Chondrocyte (in vitro differentiated cells): ENCODE measurements around the gene PHACTR1. TPM values are rescaled to one million over a fixed set of nuclear protein-coding genes. Genes with fewer than 3 reads are reported as not detected.

Source experiments
- DNase-seq: peaks from one replicate; pipeline ENCODE4 v3.0.0; 2021; ENCODE audit warnings: mixed read lengths, low spot score
- H3K27ac Mint-ChIP-seq: one replicate; pipeline ENCODE4 v1.8.0; 2021; ENCODE audit warnings: mild to moderate bottlenecking, moderate library complexity, mixed read lengths; ENCODE audit not compliant: unreplicated experiment
- H3K27me3 Mint-ChIP-seq: 2 replicates; pipeline ENCODE4 v1.8.0; 2021; ENCODE audit warnings: low read depth, mixed read lengths
- H3K36me3 Mint-ChIP-seq: 2 replicates; pipeline ENCODE4 v1.8.0; 2021; ENCODE audit warnings: low read depth, mixed read lengths
- H3K4me1 Mint-ChIP-seq: 2 replicates; pipeline ENCODE4 v1.8.0; 2021; ENCODE audit warnings: low read depth, mild to moderate bottlenecking, mixed read lengths
- H3K4me3 Mint-ChIP-seq: one replicate; pipeline ENCODE4 v1.8.0; 2021; ENCODE audit warnings: mild to moderate bottlenecking, moderate library complexity, mixed read lengths; ENCODE audit not compliant: unreplicated experiment
- H3K9me3 Mint-ChIP-seq: 2 replicates; pipeline ENCODE4 v1.8.0; 2021; ENCODE audit warnings: low read depth, mixed read lengths
- total RNA-seq: library from RNA; stranded (reverse); gene quantifications from 3 replicates; pipeline ENCODE4 v1.2.1, GENCODE V29; 2021
- TF ChIP-seq, protein P1 (sequence below): fragments of 200-600 bp; sonication (generic); IDR thresholded peaks from 2 replicates; pipeline ENCODE4 v1.5.0; 2021; ENCODE audit warnings: antibody characterized with exemption, mild to moderate bottlenecking, moderate library complexity

Gene PHACTR1
- total RNA-seq, 1 donor from 2014 or later: 2.1 TPM

- TF ChIP-seq, protein P1, sequence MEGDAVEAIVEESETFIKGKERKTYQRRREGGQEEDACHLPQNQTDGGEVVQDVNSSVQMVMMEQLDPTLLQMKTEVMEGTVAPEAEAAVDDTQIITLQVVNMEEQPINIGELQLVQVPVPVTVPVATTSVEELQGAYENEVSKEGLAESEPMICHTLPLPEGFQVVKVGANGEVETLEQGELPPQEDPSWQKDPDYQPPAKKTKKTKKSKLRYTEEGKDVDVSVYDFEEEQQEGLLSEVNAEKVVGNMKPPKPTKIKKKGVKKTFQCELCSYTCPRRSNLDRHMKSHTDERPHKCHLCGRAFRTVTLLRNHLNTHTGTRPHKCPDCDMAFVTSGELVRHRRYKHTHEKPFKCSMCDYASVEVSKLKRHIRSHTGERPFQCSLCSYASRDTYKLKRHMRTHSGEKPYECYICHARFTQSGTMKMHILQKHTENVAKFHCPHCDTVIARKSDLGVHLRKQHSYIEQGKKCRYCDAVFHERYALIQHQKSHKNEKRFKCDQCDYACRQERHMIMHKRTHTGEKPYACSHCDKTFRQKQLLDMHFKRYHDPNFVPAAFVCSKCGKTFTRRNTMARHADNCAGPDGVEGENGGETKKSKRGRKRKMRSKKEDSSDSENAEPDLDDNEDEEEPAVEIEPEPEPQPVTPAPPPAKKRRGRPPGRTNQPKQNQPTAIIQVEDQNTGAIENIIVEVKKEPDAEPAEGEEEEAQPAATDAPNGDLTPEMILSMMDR: no peak
- Mint-ChIP-seq H3K36me3 (peaks cover 2% of the 10 kb centered on the region), H3K4me3 (no peak overlapping the region), H3K4me1 (no peaks in the 10 kb centered on the region), H3K27ac (no peak overlapping the region), H3K9me3 (peaks cover 7% of the 10 kb centered on the region), H3K27me3 (no peaks in the 10 kb centered on the region)
- DNase-seq: no peak
Measured at GRCh38 chr6:13256266-13257001, 539.9 kb downstream of the PHACTR1 start.

- Mint-ChIP-seq H3K9me3 (peaks cover 7% of the 10 kb centered on the region), H3K36me3 (peaks cover 2% of the 10 kb centered on the region), H3K4me3 (no peak overlapping the region), H3K4me1 (no peaks in the 10 kb centered on the region), H3K27me3 (peaks cover 8% of the 10 kb centered on the region), H3K27ac (no peak overlapping the region)
- no peak for DNase-seq
- TF ChIP-seq, protein P1: no peak
Measured at GRCh38 chr6:13259393-13259792, 542.8 kb downstream of the PHACTR1 start.

DNA sequence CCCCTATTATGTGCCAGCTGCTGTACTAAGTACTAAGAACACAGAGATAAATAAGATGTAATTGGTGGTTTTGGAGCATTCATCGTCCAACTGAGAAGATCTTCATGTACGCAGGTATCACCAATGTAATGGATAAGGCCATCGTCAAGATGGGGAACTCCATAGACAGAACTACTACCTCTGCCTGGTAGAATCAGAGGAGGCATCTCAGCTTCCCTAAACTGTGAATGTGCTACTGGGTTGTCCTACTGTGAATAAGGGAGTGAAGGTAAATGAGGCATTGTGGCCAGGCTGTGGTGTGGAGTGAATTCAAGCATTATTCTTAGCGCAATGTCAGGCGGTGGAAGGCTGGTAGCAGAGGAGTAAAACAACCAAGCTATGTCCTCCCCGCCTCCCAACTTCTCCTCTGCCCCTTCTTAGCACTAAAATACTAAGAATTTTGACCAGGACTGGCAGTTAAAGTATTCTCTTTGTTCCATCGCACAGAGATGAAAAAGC lies 543.6 kb downstream of the PHACTR1 start:
- Mint-ChIP-seq H3K36me3 (no peaks in the 10 kb centered on the region), H3K4me1 (no peaks in the 10 kb centered on the region), H3K27ac (no peak overlapping the region), H3K9me3 (peaks cover 7% of the 10 kb centered on the region), H3K4me3 (no peak overlapping the region), H3K27me3 (peaks cover 8% of the 10 kb centered on the region)
- TF ChIP-seq, protein P1: no peak
- DNase-seq: no peak

GRCh38 chr6:13260831-13261230 lies 544.3 kb downstream of the PHACTR1 start:
- Mint-ChIP-seq H3K36me3 (no peaks in the 10 kb centered on the region), H3K4me3 (no peak overlapping the region), H3K27me3 (peaks cover 8% of the 10 kb centered on the region), H3K4me1 (no peaks in the 10 kb centered on the region), H3K27ac (no peak overlapping the region), H3K9me3 (peaks cover 7% of the 10 kb centered on the region)
- TF ChIP-seq, protein P1: no peak
- DNase-seq: no peak

GRCh38 chr6:13261464-13261994 lies 545.0 kb downstream of the PHACTR1 start:
- H3K9me3 Mint-ChIP-seq: peaks cover 5% of the 10 kb centered on the region
- H3K27me3 Mint-ChIP-seq: peaks cover 8% of the 10 kb centered on the region
- H3K4me3 Mint-ChIP-seq: no peak overlapping the region
- H3K27ac Mint-ChIP-seq: no peak overlapping the region
- DNase-seq: no peak
- TF ChIP-seq, protein P1: no peak
- H3K4me1 Mint-ChIP-seq: no peaks in the 10 kb centered on the region
- no peaks in the 10 kb centered on the region for H3K36me3 Mint-ChIP-seq
